PC-9 (cell line): ENCODE data around the gene RIBC1. TPM values are rescaled to one million over a fixed set of nuclear protein-coding genes. Genes with fewer than 3 reads are reported as not detected.

Experiments used
- BruUV-seq: library from RNA; stranded (reverse); fragments of 400-500 nt; replicated peaks from 2 replicates; lab custom pipeline; 2021; lab: Mats Ljungman, UMichigan
- CTCF ChIA-PET: fragments of 300-600 bp; sonication (Branson Sonifier 250); formaldehyde crosslinking; loops from one replicate; lab custom pipeline; 2022; ENCODE audit warnings: antibody characterized with exemption; lab: Charles Lee
- POLR2A ChIA-PET: fragments of 300-600 bp; sonication (Branson Sonifier 250); formaldehyde crosslinking; loops from one replicate; lab custom pipeline; 2022; ENCODE audit warnings: antibody characterized with exemption; ENCODE audit not compliant: unreplicated experiment; lab: Charles Lee
- DNase-seq, 2 experiments: peaks; one replicate each; pipeline versions ENCODE4 v3.0.0 to v3.0.0-alpha.2; 2015 to 2022; ENCODE audit warnings: mixed read lengths in 1 of 2
- H2AFZ ChIP-seq: fragments of 200-600 bp; sonication (generic); 2 replicates; pipeline ENCODE4 v1.8.1; 2017; ENCODE audit warnings: antibody characterized with exemption
- H3F3A ChIP-seq: fragments of 200-600 bp; sonication (generic); 2 replicates; pipeline ENCODE4 v1.8.1; 2017; ENCODE audit warnings: antibody characterized with exemption, mild to moderate bottlenecking, low read depth; ENCODE audit not compliant: insufficient read depth
- H3K27ac ChIP-seq: fragments of 200-600 bp; sonication (generic); 2 replicates; pipeline ENCODE4 v1.6.1; 2016; ENCODE audit warnings: mixed run types
- H3K27me3 ChIP-seq: fragments of 200-600 bp; sonication (generic); 2 replicates; pipeline ENCODE4 v1.6.1; 2016; ENCODE audit warnings: low read depth, mixed run types; ENCODE audit not compliant: insufficient read depth
- H3K36me3 ChIP-seq: fragments of 200-600 bp; sonication (generic); 2 replicates; pipeline ENCODE4 v1.6.1; 2016; ENCODE audit warnings: low read depth, mixed run types
- H3K4me1 ChIP-seq: fragments of 200-600 bp; sonication (generic); replicated peaks from 2 replicates; pipeline ENCODE4 v1.6.1; 2016; ENCODE audit warnings: mixed run types; ENCODE audit not compliant: insufficient read depth
- H3K4me2 ChIP-seq: fragments of 200-600 bp; sonication (generic); 2 replicates; pipeline ENCODE4 v1.6.1; 2017; ENCODE audit warnings: mixed run types
- H3K4me3 ChIP-seq: fragments of 200-600 bp; sonication (generic); 2 replicates; pipeline ENCODE4 v1.6.1; 2016; ENCODE audit warnings: mixed run types
- H3K79me2 ChIP-seq: fragments of 200-600 bp; sonication (generic); 2 replicates; pipeline ENCODE4 v1.6.1; 2017; ENCODE audit warnings: low read depth, mixed run types
- H3K9me2 ChIP-seq: fragments of 200-600 bp; sonication (generic); 2 replicates; pipeline ENCODE4 v1.8.1; 2017; ENCODE audit warnings: mild to moderate bottlenecking; ENCODE audit not compliant: insufficient read depth
- H3K9me3 ChIP-seq: fragments of 200-600 bp; sonication (generic); 2 replicates; pipeline ENCODE4 v1.8.1; 2016; ENCODE audit warnings: low read depth; ENCODE audit not compliant: insufficient read depth
- H4K20me1 ChIP-seq: fragments of 200-600 bp; sonication (generic); 2 replicates; pipeline ENCODE4 v1.8.1; 2017; ENCODE audit not compliant: insufficient read depth
- CTCF ChIP-seq: fragments of 200-600 bp; sonication (generic); conservative IDR thresholded peaks from 2 replicates; pipeline ENCODE4 v1.6.1; 2017; ENCODE audit warnings: mixed run types, antibody characterized with exemption, mild to moderate bottlenecking, moderate library complexity
- EZH2 ChIP-seq: fragments of 200-600 bp; sonication (generic); IDR thresholded peaks from 2 replicates; pipeline ENCODE4 v1.8.0; 2017; ENCODE audit warnings: antibody characterized with exemption, low read depth
- intact Hi-C: fragments of 100-400 bp; cut with micrococcal nuclease; formaldehyde crosslinking; loops from one replicate; pipeline ENCODE4 v1.10.0; 2022; ENCODE audit not compliant: unreplicated experiment
- total RNA-seq: library from RNA; stranded (reverse); gene quantifications from 2 replicates; pipeline ENCODE4 v1.2.3, GENCODE V29; 2021

The RIBC1 gene
- total RNA-seq, 1 experiment from 2014 or later: 4.5 TPM

- Histone ChIP-seq H3K4me1 (no peaks in the 10 kb centered on the region), H3K36me3 (no peaks in the 10 kb centered on the region), H3K79me2 (no peaks in the 10 kb centered on the region), H3K9me2 (no peaks in the 10 kb centered on the region), H3F3A (no peaks in the 10 kb centered on the region), H3K27ac (no peak overlapping the region), H3K4me3 (no peak overlapping the region), H3K4me2 (no peak overlapping the region), H4K20me1 (no peaks in the 10 kb centered on the region), H3K9me3 (no peaks in the 10 kb centered on the region), H2AFZ (no peak overlapping the region), H3K27me3 (no peaks in the 10 kb centered on the region)
- intact Hi-C loops: no loop called here
- no TSS peak for BruUV-seq
- POLR2A ChIA-PET: no interaction called here
- TF ChIP-seq EZH2 (no peak), CTCF (no peak)
- CTCF ChIA-PET: no interaction called here
- no peak for DNase-seq
These were observed 47.8 kb upstream of the RIBC1 start for GRCh38 chrX:53374923-53375322.

GRCh38 chrX:53376888-53377287, 45.8 kb upstream of the RIBC1 start:
- intact Hi-C loops: no loop called here
- no peak overlapping the region for H3K4me3 ChIP-seq
- no peaks in the 10 kb centered on the region for H3K9me3 ChIP-seq
- no peaks in the 10 kb centered on the region for H3F3A ChIP-seq
- H3K36me3 ChIP-seq: no peaks in the 10 kb centered on the region
- no peaks in the 10 kb centered on the region for H3K4me1 ChIP-seq
- H4K20me1 ChIP-seq: no peaks in the 10 kb centered on the region
- H3K27me3 ChIP-seq: no peaks in the 10 kb centered on the region
- H3K4me2 ChIP-seq: no peak overlapping the region
- ChIA-PET POLR2A (no interaction called here), CTCF (interaction anchor here (0.5 kb wide), 1 partner anchor 26 kb away, joined by 3 read pairs; no protein-coding TSS in a partner anchor)
- no peak overlapping the region for H3K27ac ChIP-seq
- no peak for DNase-seq
- no peak overlapping the region for H2AFZ ChIP-seq
- H3K9me2 ChIP-seq: no peaks in the 10 kb centered on the region
- TF ChIP-seq EZH2 (no peak), CTCF (no peak)
- no peaks in the 10 kb centered on the region for H3K79me2 ChIP-seq
- BruUV-seq: no TSS peak

GRCh38 chrX:53377464-53377863, 45.2 kb upstream of the RIBC1 start:
- POLR2A ChIA-PET: interaction anchor here (0.6 kb wide), 1 partner anchor 240 kb away, joined by 7 read pairs; no protein-coding TSS in a partner anchor
- Histone ChIP-seq H4K20me1 (no peaks in the 10 kb centered on the region), H3K4me2 (no peak overlapping the region), H3K4me1 (no peaks in the 10 kb centered on the region), H3K4me3 (no peak overlapping the region), H3K27me3 (no peaks in the 10 kb centered on the region), H3K9me2 (no peaks in the 10 kb centered on the region), H3K27ac (no peak overlapping the region), H3K9me3 (no peaks in the 10 kb centered on the region), H2AFZ (no peak overlapping the region), H3K36me3 (no peaks in the 10 kb centered on the region), H3F3A (no peaks in the 10 kb centered on the region), H3K79me2 (no peaks in the 10 kb centered on the region)
- no peak for TF ChIP-seq EZH2
- TF ChIP-seq CTCF: no peak
- DNase-seq: no peak
- intact Hi-C loops: no loop called here
- CTCF ChIA-PET: no interaction called here
- BruUV-seq: no TSS peak
